Spleen (tissue), 11 donors: Measurements from ENCODE around the gene APELA. TPM values are rescaled to one million over a fixed set of nuclear protein-coding genes. Genes with fewer than 3 reads are reported as not detected.

Source experiments
- DNase-seq: peaks from one replicate; pipeline ENCODE4 v3.0.0-alpha.2; 2020
- H3K27ac ChIP-seq, 8 donors: fragments of 200-600 bp; sonication (generic) in 7 of 8; 1 replicate in 4 of 8; 2 replicates in 4 of 8; pipeline versions ENCODE4 v1.5.0 to v1.8.0; 2016 to 2021; ENCODE audit warnings: inconsistent platforms in 4 of 8, mild to moderate bottlenecking in 4 of 8, moderate library complexity in 1 of 8
- H3K27me3 ChIP-seq, 7 donors: fragments of 200-600 bp; sonication (generic) in 6 of 7; replicated peaks in 1 of 7; 1 replicate in 4 of 7; 2 replicates in 3 of 7; pipeline versions ENCODE4 v1.5.0 to v1.8.0; 2016 to 2021; ENCODE audit warnings: inconsistent platforms in 3 of 7, mild to moderate bottlenecking in 1 of 7
- H3K36me3 ChIP-seq, 6 donors: fragments of 200-600 bp; sonication (generic) in 5 of 6; 1 replicate in 4 of 6; 2 replicates in 2 of 6; pipeline versions ENCODE4 v1.5.0 to v1.8.0; 2016 to 2021; ENCODE audit warnings: inconsistent platforms in 2 of 6
- H3K4me1 ChIP-seq, 6 donors: fragments of 200-600 bp; sonication (generic) in 5 of 6; 1 replicate in 3 of 6; 2 replicates in 3 of 6; pipeline versions ENCODE4 v1.5.0 to v1.8.0; 2016 to 2021; ENCODE audit warnings: inconsistent platforms in 3 of 6
- H3K4me3 ChIP-seq, 8 donors: fragments of 200-600 bp; sonication (generic) in 7 of 8; 1 replicate in 4 of 8; 2 replicates in 4 of 8; pipeline versions ENCODE4 v1.5.0 to v1.8.0; 2016 to 2021; ENCODE audit warnings: inconsistent platforms in 4 of 8, mild to moderate bottlenecking in 4 of 8, moderate library complexity in 2 of 8
- H3K9me3 ChIP-seq, 8 donors: fragments of 200-600 bp; sonication (generic) in 7 of 8; 1 replicate in 4 of 8; 2 replicates in 4 of 8; pipeline versions ENCODE4 v1.5.0 to v1.8.0; 2016 to 2021; ENCODE audit warnings: inconsistent platforms in 4 of 8
- CTCF ChIP-seq, 11 experiments: fragments of 200-600 bp in 7 of 11; fragments of 450-650 bp in 4 of 11; sonication (generic) in 4 of 11; IDR thresholded peaks in 8 of 11; conservative IDR thresholded peaks in 3 of 11; 1 replicate in 7 of 11; 2 replicates in 4 of 11; pipeline versions ENCODE4 v1.4.0 to v1.8.0; 2016 to 2021; ENCODE audit warnings: antibody characterized with exemption in 11 of 11, inconsistent platforms in 4 of 11, mild to moderate bottlenecking in 1 of 11
- POLR2A ChIP-seq, 3 donors: fragments of 450-650 bp; IDR thresholded peaks; one replicate each; pipeline ENCODE4 v1.5.1; 2017; ENCODE audit warnings: antibody characterized with exemption in 3 of 3, mild to moderate bottlenecking in 1 of 3
- POLR2AphosphoS5 ChIP-seq, 3 donors: sonication (generic); formaldehyde crosslinking; IDR thresholded peaks; one replicate each; pipeline ENCODE4 v1.5.1; 2017; ENCODE audit warnings: antibody characterized with exemption in 3 of 3
- WGBS, 5 donors: extraction: QIAGEN DNeasy Blood & Tissue Kit in 3 of 5; methylation state at CpG; one replicate each; pipeline versions ENCODE4 v1.1.5 to v1.1.7; 2013 to 2018; 5-methylcytosine and 5-hydroxymethylcytosine counted together
- intact Hi-C: fragments of 100-400 bp; cut with DNase I; formaldehyde crosslinking; loops from one replicate; pipeline ENCODE4 v1.15.0; 2023; ENCODE audit warnings: low total_unique reads
- polyA plus RNA-seq, 3 donors: library from polyadenylated mRNA; stranded (reverse); fragments of 200-250 nt; gene quantifications; one replicate each; pipeline ENCODE4 v1.2.1, GENCODE V29; 2013
- total RNA-seq, 7 donors: library from RNA; depleted of rRNA in 3 of 7; stranded (reverse); fragments of >200 nt in 3 of 7; fragmentation: NEBNext Ultra II Directional in 4 of 7; extraction: Animal tissue kit (Norgen Biotek cat#: 25700) in 4 of 7; gene quantifications; one replicate each; pipeline versions ENCODE4 v1.1.0 to v1.2.1, GENCODE V29; 2016 to 2021
- donor health status: healthy with polysubstance abuse.
- donor health status: DM: no; HTN: no; CAD: no; lungs with moderate emphysema.
- donor health status: DM: no; HTN: no; CAD: no.
- donor health status: Bipolar disorder and iron deficiency.
- donor health status: healthy.
- donor health status: DM: no; HTN: no; CAD: no.
- donor health status: DM: yes; HTN: yes; CAD: no.

APELA gene
- total and polyA plus RNA-seq, 10 donors, result not detected

GRCh38 chr4:164872481-164872880 lies 4.5 kb upstream of the APELA start:
- no peak overlapping the region for H3K4me3 ChIP-seq
- TF ChIP-seq POLR2AphosphoS5 (IDR thresholded peaks at IDR 0.05) (no peak), CTCF (IDR thresholded peaks at IDR 0.05 in 8 of 11, conservative IDR thresholded peaks at IDR 0.05 in 3 of 11) (no peak), POLR2A (IDR thresholded peaks at IDR 0.05) (no peak)
- DNase-seq, result no peak
- WGBS, 5 donors, result 63 to 90% (median 80%) methylated on average over 3 of the region's 3 CpGs
- peaks cover 0 to 8% (median 0%) of the 10 kb centered on the region in 7 donors for H3K27me3 ChIP-seq
- no peak overlapping the region for H3K27ac ChIP-seq
- no peaks in the 10 kb centered on the region for H3K4me1 ChIP-seq
- H3K36me3 ChIP-seq, result no peaks in the 10 kb centered on the region
- H3K9me3 ChIP-seq, result no peaks in the 10 kb centered on the region
- intact Hi-C loops, result no loop called here

- WGBS, 5 donors, result 63 to 78% (median 70%) methylated on average over 3 of the region's 3 CpGs
- TF ChIP-seq CTCF (IDR thresholded peaks at IDR 0.05 in 8 of 11, conservative IDR thresholded peaks at IDR 0.05 in 3 of 11) (no peak), POLR2A (IDR thresholded peaks at IDR 0.05) (no peak), POLR2AphosphoS5 (IDR thresholded peaks at IDR 0.05) (no peak)
These were observed 2.2 kb upstream of the APELA start for GRCh38 chr4:164874789-164875188.

GRCh38 chr4:164880489-164881262 lies 3.7 kb downstream of the APELA start:
- Histone ChIP-seq H3K4me1 (no peaks in the 10 kb centered on the region), H3K36me3 (no peaks in the 10 kb centered on the region), H3K9me3 (no peaks in the 10 kb centered on the region), H3K27ac (no peak overlapping the region), H3K27me3 (peaks cover 0 to 8% (median 0%) of the 10 kb centered on the region in 7 donors), H3K4me3 (no peak overlapping the region)
- no peak for DNase-seq
- intact Hi-C loops, result no loop called here
- 53 to 62% (median 57%) methylated on average over 1 of the region's 1 CpG for WGBS, 5 donors
- TF ChIP-seq POLR2A (IDR thresholded peaks at IDR 0.05) (no peak), POLR2AphosphoS5 (IDR thresholded peaks at IDR 0.05) (no peak), CTCF (IDR thresholded peaks at IDR 0.05 in 8 of 11, conservative IDR thresholded peaks at IDR 0.05 in 3 of 11) (no peak)

More at GRCh38 chr4:164874789-164875188, 2.2 kb upstream of the APELA start:
- H3K4me1 ChIP-seq, result no peaks in the 10 kb centered on the region
- peaks cover 0 to 8% (median 0%) of the 10 kb centered on the region in 7 donors for H3K27me3 ChIP-seq
- H3K27ac ChIP-seq, result no peak overlapping the region
- intact Hi-C loops, result no loop called here
- H3K9me3 ChIP-seq, result no peaks in the 10 kb centered on the region
- no peak for DNase-seq
- H3K36me3 ChIP-seq, result no peaks in the 10 kb centered on the region
- no peak overlapping the region for H3K4me3 ChIP-seq

GRCh38 chr4:164888096-164888715 lies 11.2 kb downstream of the APELA start:
- H3K4me1 ChIP-seq, result no peaks in the 10 kb centered on the region
- H3K4me3 ChIP-seq, result no peak overlapping the region
- intact Hi-C loops, result no loop called here
- no peak overlapping the region for H3K27ac ChIP-seq
- 47 to 74% (median 57%) methylated on average over 1 of the region's 1 CpG for WGBS, 5 donors
- H3K36me3 ChIP-seq, result no peaks in the 10 kb centered on the region
- DNase-seq, result no peak
- H3K27me3 ChIP-seq, result peaks cover 0 to 7% (median 0%) of the 10 kb centered on the region in 7 donors
- TF ChIP-seq CTCF (IDR thresholded peaks at IDR 0.05 in 8 of 11, conservative IDR thresholded peaks at IDR 0.05 in 3 of 11) (no peak), POLR2A (IDR thresholded peaks at IDR 0.05) (no peak), POLR2AphosphoS5 (IDR thresholded peaks at IDR 0.05) (no peak)
- H3K9me3 ChIP-seq, result no peaks in the 10 kb centered on the region
